ENCODE results near the gene MYD88. TPM values are rescaled to one million over a fixed set of nuclear protein-coding genes. Genes with fewer than 3 reads are reported as not detected.

Gene MYD88
- total and polyA plus RNA-seq, 2 experiments from 2014 or later, result 6.7 to 32.1 TPM

GRCh38 chr3:38136777-38137614 is 1.5 kb upstream of the MYD88 start, which contains the start of gene ACAA1:
Gene ACAA1 (minus strand): TSS chr3:38137127. CDS start chr3:38137035, 92 bp downstream.
- Histone ChIP-seq H4K20me1 (ENCODE audit: insufficient read depth) (no peaks in the 10 kb centered on the region), H3K4me1 (ENCODE audit: insufficient read depth) (peaks cover 15% of the 10 kb centered on the region; the same call in 1 of the 2 replicates), H2AFZ (peak within 1 kb of the TSS; percentile 90), H3K9me3 (ENCODE audit: low read depth) (no peaks in the 10 kb centered on the region), H3K79me2 (ENCODE audit: insufficient read depth) (peaks cover 38% of the 10 kb centered on the region), H3K36me3 (ENCODE audit: low read depth) (no peaks in the 10 kb centered on the region; the same call in 1 of the 2 replicates), H3K27me3 (replicated peaks; ENCODE audit: insufficient read depth) (no peaks in the 10 kb centered on the region), H3K4me3 (peak within 1 kb of the TSS; percentile 90), H3K27ac (peak within 1 kb of the TSS; percentile 77), H3F3A (ENCODE audit: insufficient read depth) (0 out of 2 replicates have a peak, but pooled peaks cover 8% of the 10 kb centered on the region), H3K9ac (peak within 1 kb of the TSS; percentile 85), H3K9me2 (ENCODE audit: insufficient read depth) (no peaks in the 10 kb centered on the region), H3K4me2 (ENCODE audit: unreplicated experiment) (peak within 1 kb of the TSS; percentile 95)
- TF ChIP-seq EZH2phosphoT487 (IDR thresholded peaks at IDR 0.05; ENCODE audit: insufficient read depth, low read depth), result no peak
- no peak for TF ChIP-seq EZH2 (IDR thresholded peaks at IDR 0.05; ENCODE audit: insufficient read depth, poor library complexity, severe bottlenecking)
- in situ Hi-C loops (cut with MboI), result no loop called here
- WGBS, 2 experiments (ENCODE audit: low coverage in 1 of 2, low lambda C conversion rate in 2 of 2, missing lambda C conversion rate in 2 of 2), result 1% methylated on average over 60 of the region's 66 CpGs
- DNase-seq, result peak; percentile 100

- H3K4me2 ChIP-seq (ENCODE audit: unreplicated experiment), result peak overlapping the region; percentile 95
- H3K9ac ChIP-seq, result peak overlapping the region; percentile 83
- no peaks in the 10 kb centered on the region for H4K20me1 ChIP-seq (ENCODE audit: insufficient read depth)
- no peaks in the 10 kb centered on the region for H3K27me3 ChIP-seq (replicated peaks; ENCODE audit: insufficient read depth)
- no peaks in the 10 kb centered on the region for H3K9me2 ChIP-seq (ENCODE audit: insufficient read depth)
- H3K4me3 ChIP-seq, result peak overlapping the region; percentile 90
- in situ Hi-C loops (cut with MboI), result no loop called here
- peaks cover 38% of the 10 kb centered on the region for H3K79me2 ChIP-seq (ENCODE audit: insufficient read depth)
- H3K27ac ChIP-seq, result peak overlapping the region; percentile 77
- WGBS, 2 experiments (ENCODE audit: low coverage in 1 of 2, low lambda C conversion rate in 2 of 2, missing lambda C conversion rate in 2 of 2), result 11 to 17% methylated on average over 22 of the region's 22 CpGs
- TF ChIP-seq EZH2 (IDR thresholded peaks at IDR 0.05; ENCODE audit: insufficient read depth, poor library complexity, severe bottlenecking), result no peak
- TF ChIP-seq EZH2phosphoT487 (IDR thresholded peaks at IDR 0.05; ENCODE audit: insufficient read depth, low read depth), result no peak
- H3F3A ChIP-seq (ENCODE audit: insufficient read depth), result 0 out of 2 replicates have a peak, but pooled peaks cover 8% of the 10 kb centered on the region
- peaks cover 15% of the 10 kb centered on the region; the same call in 1 of the 2 replicates for H3K4me1 ChIP-seq (ENCODE audit: insufficient read depth)
- no peaks in the 10 kb centered on the region for H3K9me3 ChIP-seq (ENCODE audit: low read depth)
- no peaks in the 10 kb centered on the region; the same call in 1 of the 2 replicates for H3K36me3 ChIP-seq (ENCODE audit: low read depth)
- peak; percentile 80 for DNase-seq
- peak overlapping the region; percentile 90 for H2AFZ ChIP-seq
Measured at GRCh38 chr3:38137615-38138348, 679 bp upstream of the MYD88 start.

- TF ChIP-seq EZH2 (IDR thresholded peaks at IDR 0.05; ENCODE audit: insufficient read depth, poor library complexity, severe bottlenecking) (no peak), EZH2phosphoT487 (IDR thresholded peaks at IDR 0.05; ENCODE audit: insufficient read depth, low read depth) (no peak)
- no peaks in the 10 kb centered on the region for H3K9me3 ChIP-seq (ENCODE audit: low read depth)
- H3K79me2 ChIP-seq (ENCODE audit: insufficient read depth), result peaks cover 38% of the 10 kb centered on the region
- H3K9ac ChIP-seq, result peak overlapping the region; percentile 83
- 0 out of 2 replicates have a peak, but pooled peaks cover 8% of the 10 kb centered on the region for H3F3A ChIP-seq (ENCODE audit: insufficient read depth)
- in situ Hi-C loops (cut with MboI), result no loop called here
- H2AFZ ChIP-seq, result peak overlapping the region; percentile 90
- no peaks in the 10 kb centered on the region for H4K20me1 ChIP-seq (ENCODE audit: insufficient read depth)
- H3K9me2 ChIP-seq (ENCODE audit: insufficient read depth), result no peaks in the 10 kb centered on the region
- H3K27me3 ChIP-seq (replicated peaks; ENCODE audit: insufficient read depth), result no peaks in the 10 kb centered on the region
- DNase-seq, result no peak
- no peaks in the 10 kb centered on the region; the same call in 1 of the 2 replicates for H3K36me3 ChIP-seq (ENCODE audit: low read depth)
- no peak overlapping the region for H3K27ac ChIP-seq
- H3K4me1 ChIP-seq (ENCODE audit: insufficient read depth), result peaks cover 15% of the 10 kb centered on the region; the same call in 1 of the 2 replicates
- WGBS, 2 experiments (ENCODE audit: low coverage in 1 of 2, low lambda C conversion rate in 2 of 2, missing lambda C conversion rate in 2 of 2), result 3% methylated on average over 8 of the region's 8 CpGs
- H3K4me2 ChIP-seq (ENCODE audit: unreplicated experiment), result peak overlapping the region; percentile 95
- H3K4me3 ChIP-seq, result peak overlapping the region; percentile 90
Measured at GRCh38 chr3:38139191-38139590, 730 bp downstream of the MYD88 start.

GRCh38 chr3:38139652-38140051 is 1.2 kb downstream of the MYD88 start:
- no peak overlapping the region for H3K27ac ChIP-seq
- no peaks in the 10 kb centered on the region for H3K9me3 ChIP-seq (ENCODE audit: low read depth)
- no peak overlapping the region for H2AFZ ChIP-seq
- no peaks in the 10 kb centered on the region; the same call in 1 of the 2 replicates for H3K36me3 ChIP-seq (ENCODE audit: low read depth)
- H3K4me3 ChIP-seq, result peak overlapping the region; percentile 90
- no peaks in the 10 kb centered on the region for H3K9me2 ChIP-seq (ENCODE audit: insufficient read depth)
- H3F3A ChIP-seq (ENCODE audit: insufficient read depth), result 0 out of 2 replicates have a peak, but pooled peaks cover 8% of the 10 kb centered on the region
- H3K4me1 ChIP-seq (ENCODE audit: insufficient read depth), result peaks cover 15% of the 10 kb centered on the region; the same call in 1 of the 2 replicates
- H4K20me1 ChIP-seq (ENCODE audit: insufficient read depth), result no peaks in the 10 kb centered on the region
- H3K79me2 ChIP-seq (ENCODE audit: insufficient read depth), result peaks cover 37% of the 10 kb centered on the region
- no peak for TF ChIP-seq EZH2 (IDR thresholded peaks at IDR 0.05; ENCODE audit: insufficient read depth, poor library complexity, severe bottlenecking)
- TF ChIP-seq EZH2phosphoT487 (IDR thresholded peaks at IDR 0.05; ENCODE audit: insufficient read depth, low read depth), result no peak
- H3K9ac ChIP-seq, result peak overlapping the region; percentile 83
- 77% methylated on average over 7 of the region's 7 CpGs for WGBS, 2 experiments (ENCODE audit: low coverage in 1 of 2, low lambda C conversion rate in 2 of 2, missing lambda C conversion rate in 2 of 2)
- in situ Hi-C loops (cut with MboI), result no loop called here
- DNase-seq, result no peak
- peak overlapping the region; percentile 95 for H3K4me2 ChIP-seq (ENCODE audit: unreplicated experiment)
- no peaks in the 10 kb centered on the region for H3K27me3 ChIP-seq (replicated peaks; ENCODE audit: insufficient read depth)
